ENCODE results near the gene CD37.

DNA sequence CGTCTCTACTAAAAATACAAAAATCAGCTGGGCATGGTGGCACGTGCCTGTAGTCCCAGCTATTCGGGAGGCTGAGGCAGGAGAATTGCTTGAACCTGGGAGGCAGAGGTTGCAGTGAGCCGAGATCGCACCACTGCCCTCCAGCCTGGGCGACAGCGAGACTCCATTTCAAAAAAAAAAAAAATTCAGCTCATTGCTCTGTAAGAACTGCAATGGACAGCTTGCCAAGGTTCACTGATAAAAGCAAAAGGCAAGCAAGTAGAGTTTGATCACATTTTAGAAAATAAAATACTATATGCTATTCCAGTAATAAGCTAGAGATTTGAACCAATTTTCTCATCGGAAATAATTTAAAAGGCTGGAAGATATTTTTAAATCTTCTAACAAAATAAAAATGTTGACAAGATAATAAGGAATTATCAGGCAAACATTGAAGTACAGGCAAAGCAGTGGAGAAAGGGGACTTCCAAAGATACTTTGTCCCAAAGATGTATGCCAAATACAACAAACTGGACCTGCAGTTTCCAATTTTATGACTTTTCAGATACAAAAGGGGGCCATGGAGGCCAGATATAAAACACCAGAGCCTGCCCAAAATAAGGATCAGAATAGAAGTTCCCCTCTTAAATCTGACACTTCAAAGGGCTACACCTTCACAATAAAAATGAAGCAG, 39.9 kb upstream of the CD37 start:
- TF ChIP-seq, protein P1, sequence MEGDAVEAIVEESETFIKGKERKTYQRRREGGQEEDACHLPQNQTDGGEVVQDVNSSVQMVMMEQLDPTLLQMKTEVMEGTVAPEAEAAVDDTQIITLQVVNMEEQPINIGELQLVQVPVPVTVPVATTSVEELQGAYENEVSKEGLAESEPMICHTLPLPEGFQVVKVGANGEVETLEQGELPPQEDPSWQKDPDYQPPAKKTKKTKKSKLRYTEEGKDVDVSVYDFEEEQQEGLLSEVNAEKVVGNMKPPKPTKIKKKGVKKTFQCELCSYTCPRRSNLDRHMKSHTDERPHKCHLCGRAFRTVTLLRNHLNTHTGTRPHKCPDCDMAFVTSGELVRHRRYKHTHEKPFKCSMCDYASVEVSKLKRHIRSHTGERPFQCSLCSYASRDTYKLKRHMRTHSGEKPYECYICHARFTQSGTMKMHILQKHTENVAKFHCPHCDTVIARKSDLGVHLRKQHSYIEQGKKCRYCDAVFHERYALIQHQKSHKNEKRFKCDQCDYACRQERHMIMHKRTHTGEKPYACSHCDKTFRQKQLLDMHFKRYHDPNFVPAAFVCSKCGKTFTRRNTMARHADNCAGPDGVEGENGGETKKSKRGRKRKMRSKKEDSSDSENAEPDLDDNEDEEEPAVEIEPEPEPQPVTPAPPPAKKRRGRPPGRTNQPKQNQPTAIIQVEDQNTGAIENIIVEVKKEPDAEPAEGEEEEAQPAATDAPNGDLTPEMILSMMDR (IDR thresholded peaks at IDR 0.05) = no peak
- TF ChIP-seq POLR2A (IDR thresholded peaks at IDR 0.05) = no peak

All from uterus (tissue), 2 donors.